SU-DHL-6 (cell line): ENCODE measurements around the gene SH3RF2.
"Not testable (repeated sequence)": the region's sequence is repeated elsewhere in the genome, so short reads cannot be mapped to it uniquely, and the experiment has no call there.

Experiments
- H2AFZ ChIP-seq: fragments of 200-600 bp; sonication (generic); 2 replicates; pipeline ENCODE4 v1.6.1; 2014; ENCODE audit warnings: low read depth, mild to moderate bottlenecking, moderate library complexity, mixed read lengths, antibody characterized with exemption, low read length; ENCODE audit not compliant: severe bottlenecking
- H3F3A ChIP-seq: fragments of 200-600 bp; shearing (Covaris generic); 2 replicates; pipeline ENCODE4 v1.6.0; 2016; ENCODE audit warnings: antibody characterized with exemption, mild to moderate bottlenecking; ENCODE audit not compliant: insufficient read depth
- H3K27ac ChIP-seq: fragments of 200-600 bp; sonication (generic); 2 replicates; pipeline ENCODE4 v1.5.1; 2016; ENCODE audit warnings: low read depth, mild to moderate bottlenecking, low read length, moderate library complexity, mixed read lengths
- H3K27me3 ChIP-seq: fragments of 200-600 bp; sonication (generic), shearing (Covaris generic); 2 replicates; pipeline ENCODE4 v1.6.0; 2014; ENCODE audit warnings: mild to moderate bottlenecking, low read length
- H3K36me3 ChIP-seq: fragments of 200-600 bp; sonication (generic); 2 replicates; pipeline ENCODE4 v1.6.1; 2014; ENCODE audit warnings: mild to moderate bottlenecking, low read length, mixed read lengths
- H3K4me2 ChIP-seq: fragments of 300-600, 200-600 bp; shearing (Covaris generic), sonication (generic); 2 replicates; pipeline ENCODE4 v1.6.0; 2014; ENCODE audit warnings: low read length, low read depth, mild to moderate bottlenecking; ENCODE audit not compliant: poor library complexity, severe bottlenecking
- H3K4me3 ChIP-seq: fragments of 200-600 bp; sonication (generic); 2 replicates; pipeline ENCODE4 v1.5.1; 2014; ENCODE audit warnings: antibody characterized with exemption, low read length, mild to moderate bottlenecking, mixed read lengths; ENCODE audit not compliant: insufficient read depth, poor library complexity, severe bottlenecking
- H3K79me2 ChIP-seq: fragments of 200-600 bp; sonication (generic); 2 replicates; pipeline ENCODE4 v1.6.1; 2014; ENCODE audit warnings: mild to moderate bottlenecking, low read length, moderate library complexity; ENCODE audit not compliant: insufficient read depth
- H3K9ac ChIP-seq: fragments of 200-600 bp; sonication (generic); 2 replicates; pipeline ENCODE4 v1.7.0; 2014; ENCODE audit warnings: mild to moderate bottlenecking, low read length
- H3K9me2 ChIP-seq: fragments of 200-600 bp; sonication (generic); replicated peaks from 2 replicates; pipeline ENCODE4 v1.6.1; 2014; ENCODE audit warnings: low read length; ENCODE audit not compliant: insufficient read depth
- H3K9me3 ChIP-seq: fragments of 200-600 bp; sonication (generic); 2 replicates; pipeline ENCODE4 v1.6.1; 2014; ENCODE audit warnings: low read length, mixed read lengths; ENCODE audit not compliant: insufficient read depth
- H4K20me1 ChIP-seq: fragments of 200-600 bp; sonication (generic); 2 replicates; pipeline ENCODE4 v1.6.1; 2014; ENCODE audit warnings: low read depth, mild to moderate bottlenecking, antibody characterized with exemption, low read length, moderate library complexity, mixed read lengths
- CTCF ChIP-seq: fragments of 200-600 bp; sonication (generic); IDR thresholded peaks from one replicate; pipeline ENCODE4 v1.5.1; 2017; ENCODE audit warnings: antibody characterized with exemption, mild to moderate bottlenecking, low read length, moderate library complexity; ENCODE audit not compliant: insufficient read depth, poor library complexity, severe bottlenecking
- EZH2phosphoT487 ChIP-seq: fragments of 200-600 bp; sonication (generic), shearing (Covaris generic); conservative IDR thresholded peaks from 2 replicates; pipeline ENCODE4 v1.6.1; 2018; ENCODE audit warnings: mild to moderate bottlenecking, antibody characterized with exemption, low read length, moderate library complexity, mixed read lengths

Gene SH3RF2

GRCh38 chr5:145989428-145989827, 53.0 kb downstream of the SH3RF2 start:
- Histone ChIP-seq H3F3A (no peaks in the 10 kb centered on the region), H3K4me3 (no peak overlapping the region), H2AFZ (no peak overlapping the region), H3K79me2 (no peaks in the 10 kb centered on the region), H3K27ac (no peak overlapping the region), H4K20me1 (no peaks in the 10 kb centered on the region), H3K4me2 (no peak overlapping the region), H3K9ac (no peak overlapping the region), H3K9me3 (no peaks in the 10 kb centered on the region), H3K36me3 (no peaks in the 10 kb centered on the region), H3K27me3 (no peaks in the 10 kb centered on the region), H3K9me2 (no peaks in the 10 kb centered on the region)
- TF ChIP-seq EZH2phosphoT487 (no peak), CTCF (no peak)

- Histone ChIP-seq H3K4me3 (no peak overlapping the region), H3F3A (no peaks in the 10 kb centered on the region), H3K36me3 (no peaks in the 10 kb centered on the region), H3K9me2 (no peaks in the 10 kb centered on the region), H3K9me3 (no peaks in the 10 kb centered on the region), H3K4me2 (no peak overlapping the region), H3K79me2 (no peaks in the 10 kb centered on the region), H3K9ac (no peak overlapping the region), H3K27ac (no peak overlapping the region), H2AFZ (no peak overlapping the region), H3K27me3 (no peaks in the 10 kb centered on the region), H4K20me1 (no peaks in the 10 kb centered on the region)
- TF ChIP-seq CTCF (no peak), EZH2phosphoT487 (no peak)
Observed at GRCh38 chr5:145990170-145990569, 53.8 kb downstream of the SH3RF2 start.

GRCh38 chr5:145991044-145991575, 54.7 kb downstream of the SH3RF2 start:
- Histone ChIP-seq H3K27ac (no peak overlapping the region), H3K27me3 (no peaks in the 10 kb centered on the region), H3K9me3 (no peaks in the 10 kb centered on the region), H2AFZ (no peak overlapping the region), H4K20me1 (no peaks in the 10 kb centered on the region), H3K36me3 (no peaks in the 10 kb centered on the region), H3F3A (no peaks in the 10 kb centered on the region), H3K9me2 (no peaks in the 10 kb centered on the region), H3K4me2 (no peak overlapping the region), H3K79me2 (no peaks in the 10 kb centered on the region), H3K9ac (no peak overlapping the region), H3K4me3 (no peak overlapping the region)
- no peak for TF ChIP-seq EZH2phosphoT487
- TF ChIP-seq CTCF: no peak

- not testable (repeated sequence) for H3K4me2 ChIP-seq, H3K27me3 ChIP-seq
Observed at GRCh38 chr5:145993538-145993937, 57.2 kb downstream of the SH3RF2 start.

More at GRCh38 chr5:145993538-145993937, 57.2 kb downstream of the SH3RF2 start:
- not testable (repeated sequence) for H3K79me2 ChIP-seq, H3K9me2 ChIP-seq, H2AFZ ChIP-seq, H3K9me3 ChIP-seq, H3F3A ChIP-seq, H3K27ac ChIP-seq, H3K36me3 ChIP-seq, H3K9ac ChIP-seq, H4K20me1 ChIP-seq, H3K4me3 ChIP-seq
